GM19397 (cell line): Measurements from ENCODE around the gene CNNM1.
A peak's percentile ranks its signal among the peaks of the same experiment; 100 is the strongest.

Source experiments
- ATAC-seq: cut with Tn5 transposase; IDR thresholded peaks from one replicate; pipeline ENCODE4 v1.9.1; 2021; ENCODE audit warnings: mild to moderate bottlenecking, moderate library complexity; ENCODE audit not compliant: unreplicated experiment

CNNM1 gene

GRCh38 chr10:99370993-99371392 is 41.8 kb downstream of the CNNM1 start:
- ATAC-seq, result peak; percentile 81

GRCh38 chr10:99372546-99373271 is 43.6 kb downstream of the CNNM1 start:
- no peak for ATAC-seq

- no peak for ATAC-seq
Observed at GRCh38 chr10:99374526-99374925, 45.4 kb downstream of the CNNM1 start.

DNA sequence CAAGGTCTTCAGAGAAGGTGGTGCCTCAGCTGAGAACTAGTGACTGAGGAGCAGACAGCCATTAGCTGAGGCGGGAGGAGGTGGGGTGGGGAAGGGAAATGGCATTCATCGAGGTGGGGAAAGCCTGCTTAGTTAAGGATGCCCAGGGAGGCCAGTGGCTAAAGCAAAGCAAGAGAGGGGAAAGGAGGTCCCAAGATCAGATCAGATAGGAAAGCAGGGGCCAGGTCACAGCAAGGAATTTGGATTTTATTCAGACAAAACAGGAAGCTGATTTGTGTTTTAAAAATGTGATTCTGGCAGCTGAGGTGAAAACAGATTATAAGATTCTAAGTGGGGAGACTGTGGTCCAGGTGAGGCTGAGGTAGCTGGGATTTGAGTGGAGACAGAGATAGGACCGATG is 45.8 kb downstream of the CNNM1 start:
- ATAC-seq, result no peak

GRCh38 chr10:99375426-99375825 is 46.3 kb downstream of the CNNM1 start:
- ATAC-seq, result no peak

- no peak for ATAC-seq
Observed at GRCh38 chr10:99382176-99382575, 53.0 kb downstream of the CNNM1 start.

DNA sequence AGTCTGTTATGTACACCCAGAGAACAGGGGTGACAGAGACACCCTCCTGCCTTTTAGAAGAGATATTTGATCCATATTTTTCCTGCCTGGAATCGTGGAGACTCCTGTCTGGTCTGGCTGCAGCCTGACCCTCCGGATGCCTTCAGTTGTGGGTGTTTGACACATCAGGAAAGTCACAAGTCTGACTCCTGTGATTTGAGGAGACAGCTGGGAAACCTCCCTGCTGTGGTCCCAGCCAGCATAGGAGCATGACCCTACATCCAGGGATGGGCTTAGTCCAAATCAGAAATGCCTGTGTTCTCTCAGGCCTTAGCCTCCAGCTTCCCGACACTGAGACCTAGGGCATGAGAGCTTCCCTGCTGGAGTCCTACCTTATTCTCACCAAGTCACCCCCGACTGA is 57.9 kb downstream of the CNNM1 start:
- ATAC-seq, result no peak

DNA sequence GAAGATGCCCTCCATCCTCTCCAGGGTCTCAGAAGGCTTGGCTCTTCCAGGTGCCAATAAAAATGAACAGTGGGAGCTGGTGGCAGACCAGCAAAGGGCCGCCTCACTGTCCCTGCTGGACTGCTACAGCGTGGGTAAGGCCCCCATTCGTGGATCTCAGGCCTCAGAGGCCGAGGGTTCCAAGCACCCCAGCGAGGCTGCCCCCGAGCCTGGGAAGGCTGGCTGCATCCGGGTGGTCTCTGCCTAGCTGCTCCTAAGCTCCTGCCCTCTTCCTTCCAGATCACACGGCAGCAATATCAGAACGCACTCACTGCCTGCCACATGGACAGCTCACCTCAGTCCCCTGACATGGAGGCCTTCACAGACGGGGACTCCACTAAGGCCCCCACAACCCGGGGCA is 58.4 kb downstream of the CNNM1 start:
- no peak for ATAC-seq

DNA sequence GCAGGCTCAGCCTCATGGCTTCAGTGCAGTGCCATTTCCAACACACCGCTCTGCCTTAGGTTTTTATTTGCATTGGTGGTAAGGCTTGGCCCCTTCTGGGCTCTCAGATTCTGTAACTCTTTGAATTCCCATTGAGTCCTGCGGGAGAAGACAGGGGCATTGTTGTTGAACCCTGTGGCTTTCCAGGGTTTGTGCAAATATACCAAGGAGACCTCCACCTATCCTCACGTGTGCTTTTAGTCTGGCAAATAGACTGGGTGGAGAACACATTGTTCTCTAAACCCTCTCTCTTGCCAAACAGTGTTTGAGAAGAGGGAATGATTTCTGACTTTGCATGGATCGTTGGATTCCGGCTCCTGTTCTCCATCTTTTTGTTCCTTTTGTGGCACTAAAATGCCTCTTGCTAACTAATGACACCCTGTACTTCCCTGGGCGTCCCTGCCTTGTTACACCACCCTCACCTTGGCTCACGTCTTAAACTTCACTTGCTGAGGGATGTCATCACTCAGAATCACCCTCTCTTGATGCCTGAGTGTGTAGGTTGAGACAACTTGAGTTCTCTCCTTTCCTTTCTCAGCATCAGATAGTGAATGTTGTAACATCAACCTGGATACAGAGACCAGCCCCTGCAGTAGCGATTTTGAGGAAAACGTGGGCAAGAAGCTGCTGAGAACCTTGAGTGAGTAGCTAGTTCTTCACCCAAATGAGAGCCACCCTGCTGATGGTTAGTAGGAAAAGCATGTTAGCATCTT is 60.7 kb downstream of the CNNM1 start:
- no peak for ATAC-seq

DNA sequence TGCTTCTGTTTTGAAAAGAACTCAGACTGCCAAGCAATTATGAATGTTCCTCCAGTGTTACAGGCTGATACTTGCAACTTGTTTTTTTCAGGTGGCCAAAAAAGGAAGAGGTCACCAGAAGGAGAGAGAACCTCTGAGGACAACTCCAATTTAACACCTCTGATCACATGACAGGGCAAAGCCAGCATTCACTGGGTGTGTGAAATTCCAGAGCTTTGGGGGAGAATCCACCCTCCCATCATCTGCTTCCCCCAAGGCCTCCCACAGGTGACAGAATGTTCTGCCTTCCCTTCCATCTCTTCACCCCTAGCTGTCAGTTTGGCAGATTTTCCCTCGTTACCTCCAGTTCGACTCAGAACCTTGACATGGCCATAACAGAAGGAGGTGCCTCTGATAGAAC is 62.2 kb downstream of the CNNM1 start:
- no peak for ATAC-seq

DNA sequence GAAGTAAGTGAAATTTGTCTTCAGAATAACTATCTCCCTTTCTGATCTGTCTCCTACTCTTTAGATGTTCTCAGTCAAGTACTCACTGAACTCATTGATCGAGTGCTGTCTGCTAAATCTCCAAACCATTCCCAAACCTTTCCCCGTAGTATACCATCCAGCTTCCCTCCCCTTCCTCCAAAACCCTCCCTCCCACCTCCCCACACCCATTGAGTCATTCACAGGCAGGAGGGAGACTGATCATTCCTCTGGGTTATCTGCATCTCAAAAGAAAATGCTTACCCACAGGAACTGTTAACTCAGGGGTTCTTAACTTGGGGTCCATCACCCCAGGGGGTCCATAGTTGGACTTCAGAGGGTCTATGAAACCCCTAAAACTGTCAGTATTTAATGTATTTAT is 63.9 kb downstream of the CNNM1 start:
- ATAC-seq, result no peak

- no peak for ATAC-seq
Observed at GRCh38 chr10:99393683-99394082, 64.5 kb downstream of the CNNM1 start.

GRCh38 chr10:99394256-99394655 is 65.1 kb downstream of the CNNM1 start:
- no peak for ATAC-seq

DNA sequence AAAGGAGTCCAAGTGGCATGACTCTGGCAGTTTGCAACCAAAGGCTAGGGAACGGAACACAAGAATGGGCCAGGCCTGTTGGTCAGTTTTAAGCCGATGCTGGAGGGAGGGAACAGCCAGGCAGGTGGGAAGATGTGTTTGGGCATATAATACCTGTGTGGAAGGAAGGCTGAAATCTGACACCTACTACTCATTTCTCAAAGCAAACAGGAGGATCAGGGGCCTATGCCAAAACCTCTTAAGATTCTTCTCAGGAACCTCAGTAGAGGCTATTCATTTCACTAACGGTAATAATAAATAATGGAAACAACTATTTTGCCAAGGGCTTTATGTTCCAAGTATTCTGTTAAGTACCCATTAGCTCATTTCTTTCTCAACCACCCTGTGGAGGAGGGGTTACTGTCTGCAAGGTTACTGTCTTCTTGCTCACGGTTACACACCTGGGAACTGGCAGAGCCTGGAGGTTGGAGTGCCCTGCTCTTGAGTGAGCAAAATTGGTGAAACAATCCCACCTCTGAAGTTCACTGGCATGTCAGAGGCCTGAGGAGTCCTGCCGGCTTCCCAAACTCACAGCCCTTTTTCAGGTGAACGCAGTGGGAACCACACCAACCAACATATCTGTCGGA is 65.7 kb downstream of the CNNM1 start:
- ATAC-seq, result no peak

- no peak for ATAC-seq
Observed at GRCh38 chr10:99395750-99396445, 66.7 kb downstream of the CNNM1 start.

- no peak for ATAC-seq
Observed at GRCh38 chr10:99396471-99396870, 67.3 kb downstream of the CNNM1 start.

DNA sequence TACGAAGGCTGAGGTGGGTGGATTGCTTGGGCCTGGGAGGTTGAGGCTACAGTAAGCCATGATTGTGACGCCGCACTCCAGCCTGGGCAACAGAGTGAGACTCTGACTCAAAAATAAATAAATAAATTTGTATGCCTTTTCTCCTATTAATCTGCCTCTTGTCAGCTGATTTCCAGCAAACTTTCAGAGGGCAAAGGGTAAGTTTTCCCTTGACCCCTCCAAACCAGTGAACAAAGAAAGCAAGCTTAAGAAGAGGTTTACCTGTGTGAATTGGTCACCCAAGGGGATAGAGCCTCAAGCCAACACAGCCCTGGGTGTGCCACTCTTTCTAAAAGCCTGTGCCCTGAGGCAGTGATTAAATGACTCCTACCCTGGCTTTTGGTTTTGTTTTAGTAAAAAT is 70.5 kb downstream of the CNNM1 start:
- no peak for ATAC-seq

- no peak for ATAC-seq
Observed at GRCh38 chr10:99403674-99404073, 74.5 kb downstream of the CNNM1 start.

- no peak for ATAC-seq
Observed at GRCh38 chr10:99406149-99406548, 77.0 kb downstream of the CNNM1 start.

DNA sequence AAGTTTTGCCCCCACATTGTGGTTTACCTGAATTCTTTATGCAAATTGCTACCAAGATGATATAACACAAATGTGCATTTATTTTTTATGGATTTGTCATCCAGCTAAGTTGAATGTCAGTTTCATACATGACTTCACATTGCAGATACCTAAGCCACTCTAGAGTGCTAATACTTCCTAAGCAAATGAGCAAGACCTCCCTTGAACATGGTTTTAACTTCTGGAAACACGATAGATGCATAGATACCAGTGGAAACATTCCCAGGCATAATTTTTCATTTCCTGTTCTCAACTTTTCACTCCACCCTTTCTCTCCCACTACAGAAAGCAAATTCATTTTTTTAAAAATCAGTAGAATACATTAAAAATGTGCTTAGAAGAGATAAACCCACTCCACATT is 81.0 kb downstream of the CNNM1 start:
- ATAC-seq, result no peak

- ATAC-seq, result no peak
Observed at GRCh38 chr10:99410876-99411275, 81.7 kb downstream of the CNNM1 start.
